Measurements from ENCODE around the gene METTL9. TPM values are rescaled to one million over a fixed set of nuclear protein-coding genes. Genes with fewer than 3 reads are reported as not detected.

The METTL9 gene
- total and polyA plus RNA-seq, 2 of the 13 experiments (the other 11 are each of a cell fraction or from before 2014, with no cell fraction given): 123 to 204 TPM

DNA sequence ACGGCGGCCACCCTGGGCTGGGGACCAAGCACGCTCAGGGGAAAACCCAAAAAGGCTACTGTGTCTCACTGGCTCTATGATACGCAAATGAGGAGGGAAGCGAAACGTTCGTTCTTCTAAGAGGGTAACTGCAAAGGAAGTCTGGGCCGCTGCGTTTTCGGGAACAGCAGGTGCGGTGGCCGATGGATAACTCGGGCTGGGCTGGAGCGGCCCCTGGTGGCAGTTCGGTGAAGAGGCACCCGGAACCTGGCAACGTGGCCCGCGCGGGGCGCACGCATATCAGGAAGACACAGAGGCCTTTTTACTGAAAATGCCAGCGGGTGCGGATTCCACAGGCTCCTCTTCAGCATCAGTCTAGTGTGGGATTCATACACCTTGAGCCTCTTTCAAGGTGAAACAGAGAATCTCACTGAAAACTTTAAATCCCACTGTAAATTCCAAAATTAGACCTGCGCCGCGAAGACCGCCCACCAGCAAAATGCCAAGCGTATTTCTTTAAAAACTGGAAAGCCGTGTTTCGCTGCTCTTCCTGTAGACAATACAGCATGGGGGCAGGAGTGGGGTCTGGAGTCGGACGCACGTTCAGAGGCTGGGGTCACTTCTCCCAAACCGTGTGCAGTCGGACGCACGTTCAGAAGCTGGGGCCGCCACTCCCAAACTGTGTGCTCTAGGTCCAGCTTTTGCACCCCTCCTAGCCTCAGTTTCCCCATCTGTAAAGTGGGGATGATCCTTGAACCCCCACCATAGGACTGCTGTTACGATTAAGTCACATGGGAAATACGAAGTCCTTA lies 44.4 kb upstream of the METTL9 start (continued):
- TF ChIP-seq ZNF143 (CRISPR knock-in tag; IDR thresholded peaks at IDR 0.05) (peak; percentile 73), PHF8 (CRISPR knock-in tag; IDR thresholded peaks at IDR 0.05) (peak; percentile 50), ZFP1 (CRISPR knock-in tag; IDR thresholded peaks at IDR 0.05) (peak; percentile 73; the same call in 1 of the 2 replicates), ZFP90 (CRISPR knock-in tag; IDR thresholded peaks at IDR 0.05; ENCODE audit: borderline replicate concordance) (peak; percentile 91; the same call in 1 of the 2 replicates), DNMT1 (CRISPR knock-in tag; IDR thresholded peaks at IDR 0.05) (peak; percentile 99), KDM4B (CRISPR knock-in tag; IDR thresholded peaks at IDR 0.05) (peak; percentile 41; the same call in 1 of the 2 replicates), YEATS4 (CRISPR knock-in tag; IDR thresholded peaks at IDR 0.05; ENCODE audit: borderline replicate concordance) (peak; percentile 95; the same call in 1 of the 2 replicates), HDAC1 (CRISPR knock-in tag; IDR thresholded peaks at IDR 0.05) (peak; percentile 83), ZNF614 (CRISPR knock-in tag; IDR thresholded peaks at IDR 0.05; ENCODE audit: borderline replicate concordance) (peak; percentile 92; the same call in 1 of the 2 replicates), EEA1 (CRISPR knock-in tag; IDR thresholded peaks at IDR 0.05; ENCODE audit: borderline replicate concordance) (peak; percentile 98), JARID2 (CRISPR knock-in tag; IDR thresholded peaks at IDR 0.05; ENCODE audit: insufficient replicate concordance) (peak; percentile 97), ARID2 (CRISPR knock-in tag; IDR thresholded peaks at IDR 0.05; ENCODE audit: borderline replicate concordance) (peak; percentile 86; the same call in 1 of the 2 replicates), ZNF431 (CRISPR knock-in tag; IDR thresholded peaks at IDR 0.05; ENCODE audit: borderline replicate concordance, low read depth) (0 out of 2 replicates have a peak, but pooled peaks have one; percentile 70), ZNF513 (CRISPR knock-in tag; conservative IDR thresholded peaks at IDR 0.05) (no peak), ZBTB7B (CRISPR knock-in tag; IDR thresholded peaks at IDR 0.05) (peak; percentile 84; the same call in 1 of the 2 replicates), ZFP62 (CRISPR knock-in tag; IDR thresholded peaks at IDR 0.05) (no peak; the same call in 1 of the 2 replicates)
- TF ChIP-seq, protein P1, sequence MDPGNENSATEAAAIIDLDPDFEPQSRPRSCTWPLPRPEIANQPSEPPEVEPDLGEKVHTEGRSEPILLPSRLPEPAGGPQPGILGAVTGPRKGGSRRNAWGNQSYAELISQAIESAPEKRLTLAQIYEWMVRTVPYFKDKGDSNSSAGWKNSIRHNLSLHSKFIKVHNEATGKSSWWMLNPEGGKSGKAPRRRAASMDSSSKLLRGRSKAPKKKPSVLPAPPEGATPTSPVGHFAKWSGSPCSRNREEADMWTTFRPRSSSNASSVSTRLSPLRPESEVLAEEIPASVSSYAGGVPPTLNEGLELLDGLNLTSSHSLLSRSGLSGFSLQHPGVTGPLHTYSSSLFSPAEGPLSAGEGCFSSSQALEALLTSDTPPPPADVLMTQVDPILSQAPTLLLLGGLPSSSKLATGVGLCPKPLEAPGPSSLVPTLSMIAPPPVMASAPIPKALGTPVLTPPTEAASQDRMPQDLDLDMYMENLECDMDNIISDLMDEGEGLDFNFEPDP (CRISPR knock-in tag; conservative IDR thresholded peaks at IDR 0.05): no peak
- TF ChIP-seq, protein P2, sequence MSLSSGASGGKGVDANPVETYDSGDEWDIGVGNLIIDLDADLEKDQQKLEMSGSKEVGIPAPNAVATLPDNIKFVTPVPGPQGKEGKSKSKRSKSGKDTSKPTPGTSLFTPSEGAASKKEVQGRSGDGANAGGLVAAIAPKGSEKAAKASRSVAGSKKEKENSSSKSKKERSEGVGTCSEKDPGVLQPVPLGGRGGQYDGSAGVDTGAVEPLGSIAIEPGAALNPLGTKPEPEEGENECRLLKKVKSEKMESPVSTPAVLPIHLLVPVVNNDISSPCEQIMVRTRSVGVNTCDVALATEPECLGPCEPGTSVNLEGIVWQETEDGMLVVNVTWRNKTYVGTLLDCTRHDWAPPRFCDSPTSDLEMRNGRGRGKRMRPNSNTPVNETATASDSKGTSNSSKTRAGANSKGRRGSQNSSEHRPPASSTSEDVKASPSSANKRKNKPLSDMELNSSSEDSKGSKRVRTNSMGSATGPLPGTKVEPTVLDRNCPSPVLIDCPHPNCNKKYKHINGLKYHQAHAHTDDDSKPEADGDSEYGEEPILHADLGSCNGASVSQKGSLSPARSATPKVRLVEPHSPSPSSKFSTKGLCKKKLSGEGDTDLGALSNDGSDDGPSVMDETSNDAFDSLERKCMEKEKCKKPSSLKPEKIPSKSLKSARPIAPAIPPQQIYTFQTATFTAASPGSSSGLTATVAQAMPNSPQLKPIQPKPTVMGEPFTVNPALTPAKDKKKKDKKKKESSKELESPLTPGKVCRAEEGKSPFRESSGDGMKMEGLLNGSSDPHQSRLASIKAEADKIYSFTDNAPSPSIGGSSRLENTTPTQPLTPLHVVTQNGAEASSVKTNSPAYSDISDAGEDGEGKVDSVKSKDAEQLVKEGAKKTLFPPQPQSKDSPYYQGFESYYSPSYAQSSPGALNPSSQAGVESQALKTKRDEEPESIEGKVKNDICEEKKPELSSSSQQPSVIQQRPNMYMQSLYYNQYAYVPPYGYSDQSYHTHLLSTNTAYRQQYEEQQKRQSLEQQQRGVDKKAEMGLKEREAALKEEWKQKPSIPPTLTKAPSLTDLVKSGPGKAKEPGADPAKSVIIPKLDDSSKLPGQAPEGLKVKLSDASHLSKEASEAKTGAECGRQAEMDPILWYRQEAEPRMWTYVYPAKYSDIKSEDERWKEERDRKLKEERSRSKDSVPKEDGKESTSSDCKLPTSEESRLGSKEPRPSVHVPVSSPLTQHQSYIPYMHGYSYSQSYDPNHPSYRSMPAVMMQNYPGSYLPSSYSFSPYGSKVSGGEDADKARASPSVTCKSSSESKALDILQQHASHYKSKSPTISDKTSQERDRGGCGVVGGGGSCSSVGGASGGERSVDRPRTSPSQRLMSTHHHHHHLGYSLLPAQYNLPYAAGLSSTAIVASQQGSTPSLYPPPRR (CRISPR knock-in tag; IDR thresholded peaks at IDR 0.05; ENCODE audit: borderline replicate concordance): peak; percentile 75
- TF ChIP-seq, protein P3, sequence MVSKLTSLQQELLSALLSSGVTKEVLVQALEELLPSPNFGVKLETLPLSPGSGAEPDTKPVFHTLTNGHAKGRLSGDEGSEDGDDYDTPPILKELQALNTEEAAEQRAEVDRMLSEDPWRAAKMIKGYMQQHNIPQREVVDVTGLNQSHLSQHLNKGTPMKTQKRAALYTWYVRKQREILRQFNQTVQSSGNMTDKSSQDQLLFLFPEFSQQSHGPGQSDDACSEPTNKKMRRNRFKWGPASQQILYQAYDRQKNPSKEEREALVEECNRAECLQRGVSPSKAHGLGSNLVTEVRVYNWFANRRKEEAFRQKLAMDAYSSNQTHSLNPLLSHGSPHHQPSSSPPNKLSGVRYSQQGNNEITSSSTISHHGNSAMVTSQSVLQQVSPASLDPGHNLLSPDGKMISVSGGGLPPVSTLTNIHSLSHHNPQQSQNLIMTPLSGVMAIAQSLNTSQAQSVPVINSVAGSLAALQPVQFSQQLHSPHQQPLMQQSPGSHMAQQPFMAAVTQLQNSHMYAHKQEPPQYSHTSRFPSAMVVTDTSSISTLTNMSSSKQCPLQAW (CRISPR knock-in tag; IDR thresholded peaks at IDR 0.05): peak; percentile 66; the same call in 1 of the 2 replicates

All from HepG2 (cell line).